ENCODE results near the gene ADAP2.
"Not testable (repeated sequence)": the region's sequence is repeated elsewhere in the genome, so short reads cannot be mapped to it uniquely, and the experiment has no call there.

The ADAP2 gene

DNA sequence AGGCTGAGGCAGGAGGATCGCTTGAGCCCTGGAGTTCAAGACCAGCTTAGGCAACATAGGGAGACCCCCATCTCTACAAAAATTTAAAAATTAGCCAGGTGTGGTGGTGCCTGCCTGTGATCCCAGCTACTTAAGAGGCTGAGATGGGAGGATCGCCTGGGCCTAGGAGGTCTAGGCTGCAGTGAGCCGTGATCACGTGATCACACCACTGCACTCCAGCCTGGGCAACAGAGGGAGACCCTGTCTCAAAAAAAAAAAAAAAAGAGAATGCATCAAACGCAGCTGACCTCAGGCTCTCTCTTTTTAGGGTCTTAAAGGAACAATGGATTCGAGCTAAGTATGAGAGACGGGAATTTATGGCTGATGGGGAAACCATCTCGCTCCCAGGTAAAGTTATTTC, 9.8 kb downstream of the ADAP2 start:
- DNase-seq = not testable (repeated sequence)

DNA sequence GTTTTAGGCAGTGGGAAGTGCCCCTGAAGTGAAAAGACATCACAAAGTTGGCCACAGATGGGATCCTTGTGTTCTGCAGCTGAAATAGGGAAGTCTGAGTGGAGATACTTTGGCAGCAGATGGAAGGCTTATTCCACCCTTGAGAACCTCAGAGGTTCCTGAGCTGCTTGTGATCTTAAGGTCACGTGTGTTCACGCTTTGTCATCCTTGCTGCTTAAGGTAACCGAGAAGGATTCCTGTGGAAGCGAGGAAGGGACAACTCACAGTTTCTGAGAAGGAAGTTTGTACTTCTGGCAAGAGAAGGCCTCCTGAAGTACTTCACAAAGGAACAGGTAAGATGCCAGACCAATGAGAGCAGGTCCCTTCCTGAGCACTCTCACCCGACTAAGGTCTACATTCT, 12.2 kb downstream of the ADAP2 start:
- DNase-seq = peak; percentile 16 to 54

DNA sequence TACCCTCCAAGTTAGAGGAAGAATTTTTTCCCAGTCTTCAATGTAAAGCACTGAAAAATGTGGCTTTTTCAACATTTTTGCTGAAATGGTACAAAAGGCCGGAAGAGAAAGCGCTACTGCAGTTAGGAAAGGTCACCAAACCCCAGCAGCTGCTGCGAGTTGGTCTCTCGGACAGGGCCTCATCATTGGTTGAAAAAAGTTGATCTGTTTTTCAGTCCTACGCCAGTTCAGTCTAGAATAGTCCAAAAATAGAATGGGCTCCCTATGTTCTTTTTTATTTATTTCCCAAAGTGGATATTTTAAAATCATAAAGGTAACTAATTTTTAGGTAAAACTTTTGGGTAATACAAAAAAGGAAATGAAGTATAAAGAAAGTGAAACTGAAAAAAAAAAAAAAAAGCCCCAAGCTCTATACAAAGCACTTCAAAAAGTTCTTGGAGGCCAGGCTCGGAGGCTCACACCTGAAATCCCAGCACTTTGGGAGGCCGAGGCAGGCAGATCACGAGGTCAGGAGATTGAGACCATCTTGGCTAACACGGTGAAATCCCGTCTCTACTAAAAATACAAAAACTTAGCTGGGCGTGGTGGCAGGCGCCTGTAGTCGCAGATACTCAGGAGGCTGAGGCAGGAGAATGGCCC, 17.4 kb downstream of the ADAP2 start:
- DNase-seq = no peak

DNA sequence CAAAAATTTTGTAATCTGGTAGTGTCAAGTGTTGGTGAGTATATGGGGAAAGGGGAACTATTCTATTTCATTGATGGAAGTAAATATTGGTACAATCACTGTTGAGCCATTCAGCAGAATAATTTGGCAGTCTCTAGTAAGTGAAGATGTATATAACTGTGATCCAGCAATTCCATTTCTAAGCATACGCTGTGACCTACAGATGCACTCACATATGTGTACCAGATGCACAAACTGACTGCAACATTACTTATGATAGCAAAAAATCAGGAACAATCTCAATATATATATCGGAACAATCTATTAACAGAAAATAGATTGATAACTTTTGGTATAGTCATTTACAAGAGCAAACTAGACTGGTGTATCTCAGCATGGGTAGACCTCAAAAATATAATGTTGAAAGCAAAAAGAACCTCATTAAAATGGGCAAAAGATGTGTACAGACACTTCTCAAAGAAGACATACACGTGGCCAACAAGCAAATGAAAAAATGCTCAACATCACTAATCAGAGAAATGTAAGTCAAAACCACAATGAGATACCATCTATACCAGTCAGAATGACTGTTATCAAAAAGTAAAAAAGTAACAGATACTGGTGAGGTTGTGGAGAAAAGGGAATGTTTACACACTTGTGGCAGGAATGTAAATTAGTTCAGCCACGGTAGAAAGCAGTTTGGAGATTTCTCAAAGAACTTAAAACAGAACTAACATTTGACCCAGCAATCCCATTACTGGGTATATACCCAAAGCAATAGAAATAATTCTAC, 20.7 kb downstream of the ADAP2 start:
- no peak for DNase-seq

DNA sequence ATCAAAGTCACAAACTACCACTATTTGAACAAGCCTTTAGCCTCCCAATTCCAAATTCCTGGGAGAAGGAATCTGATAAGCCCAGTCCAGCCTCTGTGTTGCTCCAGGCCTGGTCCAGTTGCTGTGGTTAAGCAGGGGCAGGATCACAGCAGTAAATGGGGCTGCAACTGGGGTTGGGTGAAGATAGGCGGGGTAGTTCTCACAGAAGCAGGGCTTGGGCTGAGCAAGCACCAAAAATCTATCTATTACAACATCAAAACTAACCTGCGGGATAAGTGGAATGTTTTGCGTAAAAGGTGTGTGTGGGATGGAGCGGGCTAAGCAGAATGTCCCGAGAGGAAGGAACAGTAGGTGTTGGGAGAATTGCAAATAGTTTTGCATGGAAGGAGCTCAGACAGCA, 26.1 kb downstream of the ADAP2 start:
- no peak for DNase-seq

DNA sequence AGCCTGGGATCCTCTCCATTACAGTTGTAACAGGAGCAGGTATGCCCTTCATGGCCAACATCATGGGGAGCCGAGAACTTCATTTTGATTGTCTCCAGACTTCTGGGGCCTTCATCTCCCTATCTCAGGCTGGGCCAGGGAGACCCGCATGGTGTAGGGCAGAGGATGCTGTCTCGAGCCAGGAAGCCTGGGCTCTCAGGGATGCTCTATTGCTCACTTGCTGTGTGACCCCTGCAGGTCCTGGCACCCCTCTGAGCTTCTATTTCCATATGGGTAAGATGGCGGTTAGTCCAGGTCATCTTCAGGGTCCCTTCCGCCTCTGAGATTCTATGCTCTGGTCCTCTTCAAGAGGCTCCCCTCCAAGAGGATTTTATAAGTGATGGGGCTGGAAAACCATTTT, 28.4 kb downstream of the ADAP2 start:
- no peak for DNase-seq

DNA sequence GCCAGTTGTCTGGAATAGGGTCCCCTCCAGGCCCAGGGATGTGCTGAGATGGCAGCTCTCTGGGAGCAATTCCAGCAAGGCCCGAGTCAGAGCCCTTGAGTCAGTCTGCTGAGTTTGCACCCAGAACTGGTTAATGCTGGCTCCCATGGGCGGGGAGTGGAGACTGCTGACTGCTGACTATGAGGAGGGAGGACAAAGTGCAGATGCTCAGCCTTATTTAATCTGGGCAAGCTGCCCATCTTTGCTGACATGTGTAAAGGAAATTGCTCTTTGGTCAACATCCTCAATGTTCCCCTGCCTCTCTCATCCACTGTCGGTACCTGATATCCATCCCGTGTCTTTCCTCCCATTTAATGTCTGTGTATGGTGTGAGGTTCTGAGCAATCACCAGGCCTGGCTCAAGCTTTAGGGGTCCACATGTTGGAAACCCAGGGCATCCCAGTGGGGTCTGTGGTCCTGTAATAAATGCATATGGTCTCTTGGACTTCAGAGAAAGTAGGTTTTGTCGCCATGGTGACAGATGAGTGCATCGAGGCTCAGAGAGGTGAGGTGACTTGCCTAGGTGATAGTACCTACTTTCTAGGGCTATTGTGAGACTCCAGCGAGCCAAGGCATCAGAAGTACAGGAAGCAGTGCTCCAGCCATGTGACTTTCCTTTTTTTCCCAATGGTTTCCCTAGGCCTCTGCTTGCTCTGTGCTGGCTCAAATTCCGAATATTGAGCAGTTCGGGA, 29.1 kb downstream of the ADAP2 start:
- peak; percentile 12 to 26 for DNase-seq

DNA sequence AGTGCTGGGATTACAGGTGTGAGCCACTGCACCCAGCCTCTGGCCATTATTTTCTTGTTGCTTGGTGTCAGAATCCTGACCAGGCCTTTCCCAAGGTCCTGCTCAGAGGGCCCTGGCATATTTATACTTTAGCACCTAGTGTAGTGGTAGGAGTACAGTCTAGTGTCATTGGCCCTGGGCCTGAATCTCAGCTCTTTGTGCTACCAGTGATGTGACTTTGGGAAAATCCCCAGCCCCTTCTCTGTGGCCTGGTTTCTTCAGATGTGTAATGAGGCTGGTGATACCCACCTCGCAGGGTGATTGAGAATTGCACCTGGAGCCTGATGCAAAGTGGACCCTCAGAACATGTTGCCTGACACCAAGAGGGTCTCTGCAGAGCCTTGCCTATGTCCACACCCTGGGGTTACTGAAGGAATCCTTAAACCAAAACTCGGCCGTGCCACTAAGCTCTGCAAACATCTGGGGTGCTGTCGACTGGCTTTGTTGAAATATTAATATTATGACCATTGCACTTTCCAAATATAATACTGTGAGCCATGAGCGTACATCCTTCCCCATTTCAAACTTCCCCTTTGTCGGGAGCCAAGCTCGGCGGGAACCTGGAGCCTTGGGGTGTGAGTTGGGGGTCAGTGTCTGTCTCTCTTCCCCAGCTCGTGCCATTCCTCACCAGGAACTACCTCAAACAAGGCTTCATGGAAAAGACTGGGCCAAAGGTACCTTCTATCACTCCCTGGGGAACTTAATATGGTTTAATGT, 31.1 kb downstream of the ADAP2 start:
- DNase-seq = peak; percentile 54 to 60

DNA sequence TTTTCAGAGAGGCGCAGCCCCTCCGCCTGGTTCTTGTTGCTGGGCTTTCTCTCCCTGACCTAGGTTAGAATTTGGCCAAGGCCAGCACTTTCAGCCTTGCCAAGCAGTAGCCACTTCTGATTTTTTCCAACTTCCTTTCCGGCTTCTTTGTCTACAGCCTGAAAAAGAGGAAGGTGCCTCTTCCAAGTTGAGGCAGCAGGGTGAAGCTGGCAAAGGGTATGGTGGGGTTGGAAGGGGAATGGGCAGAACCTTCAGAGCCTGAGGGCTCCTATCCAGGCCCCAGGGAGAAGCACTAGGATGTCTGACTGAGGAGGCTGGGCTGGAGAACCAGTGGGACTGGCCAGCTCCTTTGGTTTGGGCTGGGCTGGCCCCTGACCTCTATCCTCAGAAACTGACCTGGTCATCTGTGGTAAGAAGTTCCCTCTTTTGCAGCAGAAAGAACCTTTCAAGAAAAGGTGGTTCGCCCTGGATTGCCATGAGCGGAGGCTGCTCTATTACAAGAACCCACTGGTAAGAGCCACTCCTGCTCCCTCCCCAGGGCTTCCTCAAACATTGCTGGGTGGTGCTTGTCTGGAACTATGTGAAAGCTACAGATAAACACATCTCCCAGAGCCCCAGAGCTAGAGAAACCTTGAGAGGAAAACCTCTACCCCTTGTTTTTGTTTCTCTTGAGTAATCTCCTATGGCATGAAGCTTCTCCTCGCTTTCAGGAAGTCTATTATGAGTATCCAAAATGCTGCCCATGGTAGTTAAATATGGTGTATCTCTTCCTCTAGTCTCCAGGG, 32.5 kb downstream of the ADAP2 start:
- peak; percentile 26 to 36 for DNase-seq

DNA sequence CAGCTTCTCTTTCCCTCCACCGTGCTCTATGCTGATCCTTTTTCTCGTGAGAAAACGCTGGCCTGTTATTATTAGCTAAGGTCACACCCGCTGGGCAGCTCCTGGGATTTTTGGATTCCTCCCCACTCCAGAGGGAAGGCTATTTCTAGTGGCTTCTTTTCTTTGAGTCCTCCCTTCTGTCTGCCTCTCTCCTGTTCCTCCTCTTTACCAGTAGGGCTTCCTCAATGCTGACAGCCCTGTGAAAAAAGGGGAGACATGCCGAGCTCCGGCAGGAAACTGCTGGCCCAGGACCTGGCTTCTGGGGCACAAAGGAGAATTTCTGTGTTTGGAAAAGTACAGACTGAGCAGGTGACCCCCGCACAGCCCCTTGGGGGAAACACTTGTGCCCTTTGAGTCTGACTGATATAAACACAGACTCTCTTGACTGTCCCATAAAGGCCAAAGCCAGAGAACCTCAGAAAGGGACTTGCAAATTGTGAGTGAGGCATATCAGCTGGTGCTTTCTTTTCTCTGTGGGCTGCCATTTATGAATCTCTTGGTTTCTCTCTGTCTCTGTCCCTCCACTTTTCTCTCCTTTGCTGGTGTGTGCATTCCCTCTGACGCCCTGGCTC, 35.1 kb downstream of the ADAP2 start:
- DNase-seq = peak; percentile 29 to 33

DNA sequence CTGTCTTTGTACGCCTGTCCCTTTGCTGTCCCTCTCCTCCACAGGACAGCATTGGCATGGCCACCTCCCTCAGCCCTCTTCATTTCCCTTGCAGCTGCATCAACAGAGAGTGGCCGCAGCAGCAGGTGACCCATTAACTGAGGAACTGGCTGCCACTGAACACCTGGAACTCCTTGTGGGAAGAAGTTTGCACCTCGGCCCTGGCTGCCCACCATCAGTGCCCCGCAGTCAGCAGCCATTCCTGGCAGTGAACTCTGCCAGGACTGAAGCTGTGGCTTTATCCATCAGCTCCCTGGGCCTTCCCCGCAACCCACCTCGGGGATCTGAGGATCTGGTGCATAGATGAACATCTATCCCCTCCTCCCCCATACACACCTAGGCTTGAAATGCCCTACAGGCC, 36.0 kb downstream of the ADAP2 start:
- DNase-seq = no peak

DNA sequence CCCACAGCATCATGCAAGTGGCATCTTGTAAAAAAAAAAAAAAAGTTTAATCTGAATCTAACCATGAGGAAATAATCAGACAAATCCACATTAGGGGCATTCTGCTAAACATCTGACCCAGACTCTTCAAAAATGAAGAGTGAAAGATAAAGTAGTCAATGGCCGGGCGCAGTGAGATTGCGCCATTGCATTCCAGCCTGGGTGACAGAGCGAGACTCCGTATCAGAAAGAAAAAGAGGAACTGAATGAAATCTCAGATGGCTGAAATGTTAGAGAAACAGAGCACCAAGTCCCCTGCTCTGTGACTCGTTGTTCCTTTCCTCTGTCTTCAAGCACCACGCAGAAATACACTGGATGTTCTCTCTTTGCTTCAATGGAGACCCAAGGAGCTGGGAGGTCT, 36.4 kb downstream of the ADAP2 start:
- peak; percentile 84 to 87 for DNase-seq

DNA sequence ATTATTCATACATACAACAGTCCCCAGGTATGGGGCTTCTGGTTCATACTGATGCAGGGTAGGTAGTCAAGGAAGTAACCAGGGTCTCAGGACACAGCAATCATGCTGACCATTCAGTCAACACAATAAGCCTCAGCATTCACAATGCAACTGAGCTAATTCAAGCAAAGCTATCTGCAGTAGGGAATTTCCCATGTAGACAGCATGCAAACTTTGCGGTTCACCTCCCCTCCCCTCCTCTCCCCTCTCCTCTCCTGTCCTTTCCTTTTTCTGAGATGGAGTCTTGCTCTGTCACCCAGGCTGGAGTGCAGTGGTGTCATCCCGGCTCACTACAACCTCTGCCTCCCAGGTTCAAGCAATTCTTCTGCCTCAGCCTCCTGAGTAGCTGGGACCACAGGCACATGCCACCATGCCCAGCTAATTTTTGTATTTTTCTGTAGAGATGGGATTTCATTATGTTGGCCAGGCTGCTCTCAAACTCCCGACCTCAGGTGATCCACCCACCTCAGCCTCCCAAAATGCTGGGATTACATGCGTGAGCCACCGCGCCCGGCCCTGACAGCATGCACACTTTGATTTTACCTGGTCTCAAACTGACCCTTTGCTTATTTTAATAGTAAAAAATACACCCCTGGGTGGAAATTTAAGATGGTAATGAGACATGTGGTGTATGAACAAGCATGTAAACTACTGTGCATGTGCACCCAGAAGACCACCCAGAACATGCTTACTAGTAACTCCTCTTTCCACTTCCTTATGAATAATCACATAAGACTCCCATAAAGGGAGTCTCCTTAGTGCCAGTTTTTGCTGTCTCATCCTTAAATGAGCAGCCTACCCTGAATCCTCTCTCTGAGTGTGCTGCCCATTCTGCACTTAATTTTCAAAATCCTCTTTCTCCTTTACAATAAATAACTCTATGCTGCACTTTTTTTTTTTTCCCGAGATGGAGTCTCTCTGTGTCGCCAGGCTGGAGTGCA, 39.8 kb downstream of the ADAP2 start:
- no peak for DNase-seq

DNA sequence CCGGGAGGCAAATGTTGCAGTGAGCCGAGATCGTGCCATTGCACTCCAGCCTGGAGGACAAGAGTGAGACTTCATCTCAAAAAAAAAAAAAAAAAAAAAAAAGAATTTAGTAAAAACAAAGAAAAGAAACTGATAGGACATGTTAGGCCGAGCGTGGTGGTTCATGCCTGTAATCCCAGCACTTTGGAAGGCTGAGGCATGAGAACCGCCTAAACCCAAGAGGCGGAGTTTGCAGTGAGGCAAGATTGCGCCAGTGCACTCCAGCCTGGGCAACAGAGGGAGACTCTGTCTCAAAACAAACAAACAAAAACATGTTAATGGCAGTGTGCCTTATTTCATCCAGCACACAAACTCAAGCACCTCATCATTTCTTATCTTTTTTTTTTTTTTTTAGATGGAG, 42.6 kb downstream of the ADAP2 start:
- DNase-seq = not testable (repeated sequence)

DNA sequence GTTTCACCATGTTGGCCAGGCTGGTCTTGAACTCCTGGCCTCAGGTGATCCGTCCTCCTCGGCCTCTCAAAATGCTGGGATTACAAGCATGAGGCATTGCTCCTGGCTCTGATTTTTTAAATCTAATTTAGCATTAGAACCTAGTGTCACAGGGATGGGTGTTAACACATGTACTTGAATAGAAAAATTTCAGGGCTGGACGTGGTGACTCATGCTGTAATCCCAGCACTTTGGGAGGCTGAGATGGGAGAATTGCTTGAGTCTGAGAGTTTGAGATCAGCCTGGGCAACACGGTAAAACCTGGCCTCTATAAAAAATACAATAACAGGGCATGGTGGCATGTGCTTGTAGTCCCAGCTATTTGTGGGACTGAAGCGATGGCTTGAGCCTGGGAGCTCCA, 43.1 kb downstream of the ADAP2 start:
- no peak for DNase-seq

DNA sequence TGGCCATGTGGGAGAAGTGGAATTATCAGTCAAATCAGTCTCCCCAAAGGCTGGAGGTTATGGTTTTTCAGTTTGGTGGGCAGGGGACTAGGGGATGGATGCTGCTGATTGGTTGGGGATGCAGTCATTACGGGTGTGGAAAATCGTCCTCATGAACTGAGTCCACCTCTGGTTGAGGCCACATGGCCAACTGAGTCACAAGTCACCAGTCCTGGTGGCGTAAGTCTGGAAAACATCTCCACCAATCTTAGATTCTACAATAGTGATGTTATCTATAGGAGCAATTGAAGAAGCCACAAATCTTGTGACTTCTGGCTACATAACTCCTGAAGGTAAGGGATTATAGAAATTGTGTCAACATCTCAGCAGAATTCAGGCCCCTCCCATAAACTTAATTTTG, 43.9 kb downstream of the ADAP2 start:
- no peak for DNase-seq

DNA sequence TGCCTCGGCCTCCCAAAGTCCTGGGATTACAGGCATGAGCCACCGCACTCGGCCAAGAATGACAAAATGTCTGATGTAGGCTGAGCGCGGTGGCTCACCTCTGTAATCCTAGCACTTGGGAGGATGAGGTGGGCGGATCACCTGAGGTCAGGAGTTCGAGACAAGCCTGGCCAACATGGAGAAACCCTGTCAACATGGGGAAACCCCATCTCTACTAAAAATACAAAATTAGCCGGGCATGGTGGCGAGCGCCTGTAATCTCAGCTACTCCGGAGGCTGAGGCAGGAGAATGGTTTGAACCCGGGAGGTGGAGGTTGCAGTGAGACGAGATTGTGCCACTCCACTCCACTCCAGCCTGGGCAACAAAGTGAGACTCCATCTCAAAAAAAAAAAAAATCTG, 46.2 kb downstream of the ADAP2 start:
- not testable (repeated sequence) for DNase-seq

DNA sequence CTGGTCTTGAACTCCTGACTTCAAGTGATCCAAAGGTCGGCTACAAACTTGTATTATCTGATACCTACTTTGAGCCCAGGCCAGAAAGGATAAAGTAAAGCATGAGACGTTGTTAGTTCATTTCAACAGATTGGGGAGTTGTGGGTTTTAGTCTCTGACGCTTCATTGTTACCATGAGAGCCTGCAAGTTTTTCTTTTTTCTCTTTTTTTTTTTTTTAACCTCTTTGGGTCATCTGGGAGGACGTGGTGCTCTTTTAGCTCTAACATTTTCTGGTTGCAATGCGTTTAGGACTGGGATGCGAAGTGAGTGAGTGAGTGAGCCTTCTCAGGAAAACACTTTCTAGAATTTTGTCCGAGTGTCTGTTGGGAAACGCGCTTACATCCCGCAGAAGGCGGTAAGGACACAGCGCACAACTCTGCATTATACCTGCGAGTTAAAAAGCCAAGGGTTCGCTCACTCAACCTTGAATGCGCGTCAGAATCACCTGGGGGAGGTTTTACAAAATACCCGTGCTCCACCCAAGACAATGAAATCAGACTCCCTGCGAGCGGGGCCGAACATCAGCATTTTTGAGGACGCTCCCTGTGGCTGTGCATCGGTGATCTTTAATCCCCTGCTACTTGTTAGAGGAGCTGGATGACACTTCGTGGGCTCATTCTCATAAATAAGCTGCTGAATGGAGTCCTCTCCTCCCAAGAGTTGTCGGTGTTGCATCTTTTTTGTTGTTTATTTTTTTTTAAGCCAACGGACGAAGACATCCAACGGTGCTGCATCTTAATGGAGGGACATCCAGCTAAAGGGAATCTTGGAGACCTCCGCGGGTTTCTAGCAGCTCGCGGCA, 48.5 kb downstream of the ADAP2 start:
- DNase-seq = peak; percentile 53 to 58

DNA sequence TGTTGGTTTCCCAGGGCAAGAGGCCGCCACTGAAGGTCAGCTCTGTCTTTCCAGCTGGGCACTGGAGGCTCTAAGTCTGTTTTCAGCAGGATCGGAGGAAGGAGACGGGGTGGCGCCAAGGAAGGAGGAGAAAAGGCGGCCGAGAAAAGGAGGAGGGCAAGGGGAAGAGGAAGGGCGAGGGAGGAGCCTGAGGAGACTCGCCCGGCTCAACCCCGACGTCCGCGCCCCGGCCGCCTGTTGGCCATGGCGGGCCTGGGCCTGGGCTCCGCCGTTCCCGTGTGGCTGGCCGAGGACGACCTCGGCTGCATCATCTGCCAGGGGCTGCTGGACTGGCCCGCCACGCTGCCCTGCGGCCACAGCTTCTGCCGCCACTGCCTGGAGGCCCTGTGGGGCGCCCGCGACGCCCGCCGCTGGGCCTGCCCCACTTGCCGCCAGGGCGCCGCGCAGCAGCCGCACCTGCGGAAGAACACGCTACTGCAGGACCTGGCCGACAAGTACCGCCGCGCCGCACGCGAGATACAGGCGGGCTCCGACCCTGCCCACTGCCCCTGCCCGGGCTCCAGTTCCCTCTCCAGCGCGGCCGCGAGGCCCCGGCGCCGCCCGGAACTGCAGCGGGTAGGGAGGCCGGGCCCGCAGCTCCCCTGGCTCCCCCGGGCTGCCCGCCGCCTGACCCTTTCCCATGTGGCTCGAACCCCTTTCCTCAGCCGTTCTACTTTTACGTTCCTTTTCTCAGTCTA, 49.3 kb downstream of the ADAP2 start, which contains the start of gene RNF135:
Gene RNF135 (plus strand): TSS at position 209 of the 737 bp plus-strand sequence. CDS start 35 bp downstream, at position 244.
- peak; percentile 89 to 90 for DNase-seq

Data from Kasumi-1 (cell line).